GM18519 (cell line): ENCODE measurements around the gene KBTBD2.
"Not testable (repeated sequence)": the region's sequence is repeated elsewhere in the genome, so short reads cannot be mapped to it uniquely, and the experiment has no call there.

Experiments
- ATAC-seq: cut with Tn5 transposase; IDR thresholded peaks from one replicate; pipeline ENCODE4 v1.9.1; 2021; ENCODE audit warnings: mild to moderate bottlenecking, moderate library complexity; ENCODE audit not compliant: unreplicated experiment, low FRiP score

KBTBD2 gene

GRCh38 chr7:32894171-32894570 lies 2.6 kb upstream of the KBTBD2 start:
- no peak for ATAC-seq

- ATAC-seq = no peak
These were observed 2.2 kb upstream of the KBTBD2 start for GRCh38 chr7:32893722-32894121.

- ATAC-seq = no peak
These were observed 1.6 kb upstream of the KBTBD2 start for GRCh38 chr7:32893207-32893524.

- ATAC-seq = peak; percentile 29
These were observed 1.1 kb upstream of the KBTBD2 start for GRCh38 chr7:32892521-32893206.

- ATAC-seq = peak; percentile 27
These were observed 400 bp upstream of the KBTBD2 start for GRCh38 chr7:32891800-32892520.

- ATAC-seq = no peak
These were observed 842 bp downstream of the KBTBD2 start for GRCh38 chr7:32890793-32891042.

- peak; percentile 28 for ATAC-seq
These were observed 1.4 kb downstream of the KBTBD2 start for GRCh38 chr7:32890010-32890792.

GRCh38 chr7:32888505-32888904 lies 3.1 kb downstream of the KBTBD2 start:
- ATAC-seq = no peak

- no peak for ATAC-seq
These were observed 4.2 kb downstream of the KBTBD2 start for GRCh38 chr7:32887395-32887794.

GRCh38 chr7:32881074-32881982 lies 10.2 kb downstream of the KBTBD2 start:
- ATAC-seq = no peak

- ATAC-seq = no peak
These were observed 12.1 kb downstream of the KBTBD2 start for GRCh38 chr7:32879460-32879859.

GRCh38 chr7:32878023-32878422 lies 13.5 kb downstream of the KBTBD2 start:
- not testable (repeated sequence) for ATAC-seq

GRCh38 chr7:32872421-32872820 lies 19.1 kb downstream of the KBTBD2 start:
- no peak for ATAC-seq

GRCh38 chr7:32871624-32872371 lies 19.8 kb downstream of the KBTBD2 start:
- ATAC-seq = no peak

GRCh38 chr7:32870298-32870697 lies 21.3 kb downstream of the KBTBD2 start:
- ATAC-seq = no peak

GRCh38 chr7:32869716-32870115 lies 21.8 kb downstream of the KBTBD2 start:
- ATAC-seq = no peak

- ATAC-seq = no peak
These were observed 23.4 kb downstream of the KBTBD2 start for GRCh38 chr7:32868116-32868515.

GRCh38 chr7:32865448-32866030 lies 26.0 kb downstream of the KBTBD2 start:
- ATAC-seq = no peak

- not testable (repeated sequence) for ATAC-seq
These were observed 27.7 kb downstream of the KBTBD2 start for GRCh38 chr7:32863872-32864271.

- ATAC-seq = no peak
These were observed 31.5 kb downstream of the KBTBD2 start for GRCh38 chr7:32860090-32860489.
